ENCODE measurements around the gene ZNF334.
A peak's percentile ranks its signal among the peaks of the same experiment; 100 is the strongest.

The ZNF334 gene

GRCh38 chr20:46512943-46513844 lies at the start of gene ZNF334:
ZNF334 (minus strand) TSS chr20:46513559; CDS start chr20:46512102, 1,457 bp downstream.
- DNase-seq, result peak; percentile 74

GRCh38 chr20:46562373-46563169 lies 49.2 kb upstream of the ZNF334 start:
- DNase-seq, result peak; percentile 78

DNA sequence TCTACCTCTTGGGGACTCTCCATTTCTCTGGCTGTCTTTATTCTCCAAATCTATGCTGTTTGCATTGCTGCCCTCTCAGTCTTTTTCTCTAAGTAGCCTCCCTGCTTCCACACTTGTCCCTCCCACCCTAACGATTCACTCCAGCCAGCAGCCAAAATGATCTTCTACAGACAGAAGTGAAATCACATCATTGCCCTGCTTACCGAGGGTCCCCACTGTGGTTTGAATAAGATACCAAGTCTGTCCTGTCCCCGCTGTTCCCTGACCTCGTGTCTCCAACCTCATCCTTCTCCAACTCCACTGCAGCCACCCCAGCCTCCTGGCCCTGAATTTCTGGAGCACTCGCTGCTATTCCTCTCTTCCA lies 48.6 kb upstream of the ZNF334 start:
- no peak for DNase-seq

DNA sequence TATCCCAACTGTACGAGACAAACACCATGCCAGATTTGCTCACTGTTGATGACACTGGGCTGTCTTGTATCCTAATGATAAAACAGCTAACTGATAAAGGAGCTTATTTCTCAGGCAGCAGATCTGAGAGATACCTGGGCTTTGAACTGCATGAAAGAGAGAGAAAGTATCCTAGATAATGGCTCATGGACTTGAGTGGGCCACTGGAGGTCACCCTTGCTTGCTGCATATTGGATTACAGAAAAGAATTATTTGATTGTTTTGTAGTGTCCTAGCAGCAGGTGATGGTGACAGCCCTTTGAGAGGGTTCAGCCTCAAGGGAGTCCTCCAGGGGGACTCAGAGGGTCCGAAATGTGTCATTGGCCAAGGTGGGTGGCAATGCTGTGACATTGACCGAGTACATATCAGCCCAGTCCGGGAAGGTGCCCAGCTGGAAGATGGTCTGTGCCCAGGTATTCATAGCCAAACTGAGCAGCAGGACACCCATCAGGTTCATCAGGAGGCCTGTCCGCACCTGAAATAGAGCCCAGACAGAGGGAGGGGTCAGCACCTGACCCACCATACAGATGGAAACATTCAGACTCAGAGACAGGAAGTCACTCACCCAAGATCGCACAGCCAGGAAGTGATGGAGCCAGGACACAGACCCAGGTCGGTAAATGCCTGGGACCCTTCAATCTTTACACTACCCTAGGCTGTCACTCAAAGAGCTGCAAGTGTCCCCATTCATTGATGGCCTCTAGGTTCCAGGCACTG lies 46.5 kb upstream of the ZNF334 start:
- DNase-seq, result no peak

GRCh38 chr20:46559001-46559400 lies 45.6 kb upstream of the ZNF334 start:
- DNase-seq, result no peak

GRCh38 chr20:46558511-46558959 lies 45.2 kb upstream of the ZNF334 start:
- peak; percentile 67 for DNase-seq

DNA sequence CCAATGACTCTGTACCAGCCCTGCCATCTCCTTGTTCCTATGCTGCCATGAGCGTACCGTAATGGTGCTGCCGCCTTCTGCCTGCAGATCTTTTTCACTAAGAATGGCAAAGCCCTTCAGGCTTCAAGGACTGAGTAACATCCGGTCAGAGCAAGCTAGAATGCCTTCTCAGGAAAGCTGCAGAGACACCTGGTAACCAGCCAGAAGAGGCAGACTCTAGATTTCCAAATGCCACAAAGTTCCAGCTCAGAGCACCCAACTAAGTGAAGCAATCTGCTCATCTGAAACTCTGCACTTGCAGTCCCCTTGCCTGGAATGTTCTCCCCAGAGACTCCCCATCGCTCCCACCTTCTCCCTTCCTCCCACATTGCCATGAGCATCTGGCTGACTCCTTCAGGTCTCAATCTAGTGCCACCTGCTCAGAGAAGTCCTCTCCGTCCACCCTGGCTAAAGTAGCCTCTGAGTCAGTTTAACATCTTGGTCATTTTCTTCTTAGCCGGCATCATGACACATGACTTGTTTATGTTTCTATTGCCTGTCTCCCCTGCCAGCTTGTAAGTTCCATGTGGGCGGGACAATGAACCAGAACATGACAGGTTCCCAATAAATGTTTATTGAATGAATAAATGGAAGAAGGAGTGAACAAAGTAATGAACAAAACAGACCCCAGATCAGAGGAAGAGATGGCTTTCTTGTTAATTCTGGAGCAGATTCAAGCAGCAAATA lies 44.0 kb upstream of the ZNF334 start:
- DNase-seq, result no peak

GRCh38 chr20:46555370-46555956 lies 42.1 kb upstream of the ZNF334 start:
- DNase-seq, result no peak

DNA sequence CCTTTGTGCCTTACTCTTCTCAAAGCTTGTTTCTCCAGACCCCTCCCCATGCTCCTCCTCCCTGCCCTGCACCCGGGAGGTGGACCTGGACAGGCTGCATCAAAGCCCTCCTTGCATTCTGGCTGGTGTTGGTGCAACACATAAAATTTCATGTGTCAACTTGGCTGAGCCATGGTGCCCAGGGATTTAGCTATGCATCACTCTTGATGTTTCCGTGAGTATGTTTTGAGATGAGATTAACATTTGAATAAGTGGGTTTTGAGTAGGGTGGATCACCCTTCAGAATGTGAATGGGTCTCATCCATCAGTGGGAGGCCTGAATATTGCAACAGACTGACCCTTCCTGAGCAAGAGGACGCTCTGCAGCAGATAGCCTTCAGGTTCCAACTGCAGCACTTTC lies 41.5 kb upstream of the ZNF334 start:
- no peak for DNase-seq

GRCh38 chr20:46553926-46554325 lies 40.6 kb upstream of the ZNF334 start:
- no peak for DNase-seq

DNA sequence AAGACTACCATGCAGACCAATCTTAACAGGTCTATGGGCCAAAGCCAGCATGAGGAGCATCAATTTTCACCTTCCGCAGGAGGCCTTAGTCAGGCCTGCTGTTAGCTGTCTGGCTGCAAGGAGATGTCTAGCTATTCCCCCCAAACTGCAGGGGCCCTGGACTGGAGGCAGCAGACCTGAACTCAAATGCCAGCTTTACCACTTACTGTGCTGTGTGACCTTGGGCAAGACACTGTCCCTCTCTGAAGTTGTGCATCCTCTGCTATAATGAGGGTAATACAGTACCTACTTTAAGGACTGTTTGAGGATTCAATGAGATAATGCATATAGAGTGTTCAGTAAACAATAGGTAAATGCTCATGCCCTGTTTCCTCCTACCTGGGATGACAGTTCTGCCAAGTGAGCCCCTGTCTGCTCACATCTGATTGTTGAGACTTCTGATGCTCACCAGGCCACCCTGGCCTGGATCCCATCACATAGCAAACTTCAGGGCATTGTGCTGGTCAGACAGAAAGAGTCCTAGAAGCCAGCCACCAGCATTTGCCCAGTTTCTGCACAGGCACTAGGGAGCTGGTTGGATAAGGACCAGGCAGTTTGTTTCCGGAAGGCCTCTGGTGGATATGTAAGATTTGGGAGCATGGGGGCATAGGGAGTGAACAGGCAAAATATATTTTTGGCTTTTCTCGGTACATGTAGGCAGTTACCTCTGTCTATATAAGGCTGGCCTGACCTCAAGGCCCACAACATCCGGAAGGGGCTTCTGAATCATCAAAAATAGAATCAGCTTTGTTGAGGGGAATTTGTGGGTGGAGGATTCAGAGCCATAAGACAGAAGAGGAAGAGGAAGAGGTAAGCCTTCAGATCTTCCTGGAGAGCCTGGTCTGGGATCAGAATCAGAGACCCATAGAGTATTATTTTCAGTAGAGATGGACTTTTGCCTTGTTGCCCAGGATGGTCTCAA lies 39.4 kb upstream of the ZNF334 start:
- DNase-seq, result peak; percentile 60

DNA sequence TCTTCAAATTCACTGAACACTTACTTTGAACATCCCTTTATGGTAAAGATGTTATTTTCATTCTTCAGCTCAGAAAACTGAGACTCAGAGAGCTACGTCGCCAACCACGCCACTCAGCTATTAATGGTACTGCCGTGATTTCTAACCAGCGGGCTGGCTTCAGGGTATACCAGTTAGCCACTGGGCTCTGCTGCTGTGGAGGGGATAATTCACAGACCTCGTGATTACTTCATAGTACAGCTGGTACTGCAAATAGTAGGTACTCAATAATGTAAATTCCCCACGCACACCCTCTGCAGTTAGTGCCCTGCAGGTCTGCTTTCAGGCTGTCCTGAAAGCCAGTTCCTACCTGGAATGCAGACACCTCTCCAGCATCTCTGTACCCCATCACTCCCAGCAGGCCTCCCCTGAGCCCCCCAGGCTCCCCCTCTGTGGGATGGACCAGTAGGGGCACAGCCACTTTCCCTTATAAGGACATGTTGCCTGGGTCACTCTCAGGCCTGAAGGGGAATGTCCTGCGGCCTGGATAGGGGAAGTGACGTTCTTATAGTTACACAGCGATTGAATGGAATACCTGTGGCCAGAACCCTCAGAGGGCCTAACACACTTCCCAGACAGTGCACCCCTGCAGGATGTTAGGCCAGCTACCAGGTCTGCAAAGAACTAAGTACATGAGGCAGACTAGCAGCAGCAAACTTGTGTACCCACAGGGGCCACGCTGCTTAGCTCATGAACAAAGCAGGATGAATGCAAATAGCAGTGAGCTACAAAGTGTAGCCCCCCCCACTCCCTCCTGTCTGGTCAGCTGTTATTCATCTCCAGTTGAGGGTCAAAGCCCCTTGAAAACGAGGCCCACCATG lies 38.4 kb upstream of the ZNF334 start:
- DNase-seq, result no peak

GRCh38 chr20:46550461-46550860 lies 37.1 kb upstream of the ZNF334 start, which contains the start of gene OCSTAMP:
OCSTAMP (minus strand) TSS chr20:46550654; CDS start chr20:46550560, 94 bp downstream.
- DNase-seq, result no peak

DNA sequence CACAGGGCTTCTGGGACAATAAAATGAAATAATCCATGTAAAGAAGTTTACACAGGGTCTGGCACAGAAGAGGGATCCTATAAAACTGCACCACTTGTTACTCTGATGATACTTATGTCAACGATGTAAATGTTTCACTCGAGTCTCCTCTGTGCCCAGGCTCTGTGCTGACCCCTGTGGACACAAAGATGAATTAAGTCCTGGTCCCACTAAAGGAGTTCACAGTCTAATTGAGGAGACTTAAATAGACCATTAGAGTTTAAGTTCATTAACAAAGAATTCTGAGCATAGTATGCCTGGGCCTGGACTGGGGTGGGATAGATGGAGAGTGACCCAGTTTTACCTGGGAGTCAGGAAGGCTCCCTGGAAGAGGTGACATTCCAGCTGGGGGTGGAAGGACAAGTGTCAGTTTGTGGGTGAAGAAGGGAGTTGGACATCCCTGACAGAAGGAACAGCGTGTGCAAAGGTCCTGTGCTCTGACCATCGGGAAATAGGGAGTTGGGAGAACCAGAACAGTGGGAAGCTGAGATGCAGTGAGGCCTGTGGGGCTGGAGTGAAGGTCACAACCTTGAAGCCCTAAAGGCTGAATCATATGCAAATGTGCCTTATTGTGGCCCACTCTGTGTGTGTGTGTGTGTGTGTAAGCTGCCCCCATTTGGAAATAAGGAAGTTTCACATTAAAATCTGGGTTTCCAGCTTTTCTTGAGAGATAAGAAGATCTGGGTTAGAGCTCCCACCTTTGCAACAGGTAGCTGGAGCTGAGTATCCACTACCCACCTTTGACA lies 36.0 kb upstream of the ZNF334 start:
- DNase-seq, result no peak

DNA sequence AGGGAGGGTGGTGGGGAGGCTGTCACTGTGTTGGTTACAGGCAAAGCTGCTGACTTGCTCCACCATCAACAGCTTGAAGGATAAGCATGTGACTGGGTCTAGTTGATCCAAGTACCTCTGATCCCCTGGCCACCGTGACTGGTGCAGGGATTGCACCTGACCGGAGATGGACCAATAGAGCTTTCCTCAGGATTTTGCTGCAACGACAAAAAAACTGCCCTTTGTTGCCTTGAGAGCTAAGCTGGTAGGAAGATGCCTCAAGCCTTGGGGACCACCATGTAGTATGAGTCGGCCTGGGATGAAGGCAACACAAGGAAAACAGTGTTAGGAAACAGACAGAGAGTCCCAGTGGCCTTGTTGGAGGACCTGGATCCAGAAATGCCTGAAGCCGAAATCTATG lies 35.3 kb upstream of the ZNF334 start:
- DNase-seq, result no peak

DNA sequence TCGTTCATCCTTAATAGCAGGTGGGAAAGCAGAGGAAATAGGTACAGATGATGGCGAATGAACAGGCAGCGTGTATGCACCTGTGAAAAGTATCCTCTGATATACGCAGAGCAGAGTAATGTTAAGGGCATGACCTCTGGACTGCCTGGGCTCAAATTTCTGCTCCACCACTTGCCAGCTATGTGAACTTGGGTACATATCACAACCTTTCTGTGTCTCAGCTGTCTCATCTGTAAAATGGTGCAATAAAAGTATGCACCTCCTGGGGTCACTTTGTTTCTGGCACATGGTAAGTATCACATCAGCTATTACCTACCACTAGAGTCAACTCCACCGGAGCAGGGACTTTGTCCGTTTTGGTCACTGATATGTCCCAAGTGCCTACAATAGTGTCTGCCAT lies 34.6 kb upstream of the ZNF334 start:
- no peak for DNase-seq

DNA sequence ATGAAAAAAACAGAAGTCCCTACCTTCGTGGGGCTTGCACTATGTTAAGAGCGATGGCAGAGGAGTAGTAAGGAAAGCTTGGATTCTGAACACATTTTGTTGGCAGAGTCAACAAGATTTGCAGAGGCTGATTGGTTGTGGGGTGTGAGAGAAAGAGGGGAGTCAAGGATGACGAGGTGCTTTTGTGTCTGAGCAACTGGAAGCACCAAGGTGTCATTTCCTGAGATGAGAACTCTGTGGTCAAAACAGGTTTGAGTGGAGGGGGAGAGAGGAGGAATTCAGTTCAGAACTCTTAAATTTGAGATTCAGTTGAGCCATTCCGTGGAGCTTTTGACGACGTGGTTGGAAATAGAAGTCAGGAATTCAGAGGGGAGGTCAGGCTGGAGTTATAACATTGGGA lies 33.6 kb upstream of the ZNF334 start:
- no peak for DNase-seq

DNA sequence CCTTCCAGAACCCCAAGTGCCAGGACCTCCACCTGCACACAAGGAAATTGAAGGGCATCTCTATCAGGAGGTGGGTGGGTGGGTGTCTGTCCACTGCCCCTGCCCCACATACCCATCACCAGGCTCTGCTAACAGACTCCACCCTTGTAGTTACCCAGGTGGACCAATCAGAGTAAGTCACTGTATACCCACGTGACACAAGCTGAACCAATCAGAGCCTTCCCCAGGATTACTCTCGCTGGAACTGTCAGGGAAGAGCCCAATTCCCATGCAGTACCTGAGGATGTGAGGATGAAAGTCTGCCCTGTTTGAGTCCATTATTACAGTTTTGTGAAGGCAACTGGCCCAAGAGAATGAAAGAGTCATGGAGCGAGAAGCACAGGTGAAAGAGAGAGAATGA lies 32.9 kb upstream of the ZNF334 start:
- no peak for DNase-seq

DNA sequence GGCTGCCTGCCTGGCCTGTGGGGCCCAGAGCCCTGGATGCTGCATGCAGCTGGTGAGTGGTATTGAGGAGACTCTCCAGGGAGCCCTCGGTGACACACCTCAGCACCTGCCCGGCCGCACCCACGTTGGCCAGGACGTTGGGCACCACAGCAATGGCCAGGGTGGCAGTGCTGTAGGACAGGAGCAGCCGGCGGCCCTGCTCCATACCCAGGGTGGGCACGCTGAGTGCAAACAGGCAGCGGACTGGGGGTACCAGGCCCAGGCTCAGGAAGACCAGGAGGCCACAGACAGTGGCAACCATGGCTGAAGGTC lies 32.4 kb upstream of the ZNF334 start:
- no peak for DNase-seq
